HL-60 (cell line): ENCODE measurements around the gene USP13.

ENCODE experiments used
- DNase-seq, 2 experiments: peaks; one replicate each; pipeline ENCODE4 v3.0.0-alpha.2; 2010 to 2020; ENCODE audit warnings: low read depth in 1 of 2, low spot score in 1 of 2
- H3K27ac ChIP-seq: fragments of 250-450 bp; sonication (Bioruptor Pico); replicated peaks from 2 replicates; pipeline ENCODE4 v1.5.1; 2020; ENCODE audit warnings: mild to moderate bottlenecking, moderate library complexity
- H3K27me3 ChIP-seq: fragments of 250-450 bp; sonication (Bioruptor Pico); 2 replicates; pipeline ENCODE4 v1.5.1; 2021; ENCODE audit warnings: mild to moderate bottlenecking, moderate library complexity; ENCODE audit not compliant: insufficient read depth, poor library complexity, severe bottlenecking
- H3K4me3 ChIP-seq: replicated peaks from 2 replicates; pipeline ENCODE4 v1.5.1; 2011; ENCODE audit warnings: mild to moderate bottlenecking, control low read depth, low read length; ENCODE audit not compliant: insufficient read depth
- CTCF ChIP-seq: IDR thresholded peaks from one replicate; pipeline ENCODE4 v1.5.1; 2011; ENCODE audit warnings: low read length, control low read depth, inconsistent platforms; ENCODE audit not compliant: insufficient read depth
- GABPA ChIP-seq: IDR thresholded peaks from 2 replicates; pipeline ENCODE4 v1.6.1; 2012; ENCODE audit warnings: low read depth
- POLR2AphosphoS5 ChIP-seq: IDR thresholded peaks from 2 replicates; pipeline ENCODE4 v1.6.1; 2012; ENCODE audit warnings: low read depth
- REST ChIP-seq: IDR thresholded peaks from 2 replicates; pipeline ENCODE4 v1.6.1; 2012; ENCODE audit warnings: low read depth; ENCODE audit not compliant: insufficient replicate concordance
- SPI1 ChIP-seq: IDR thresholded peaks from 2 replicates; pipeline ENCODE4 v1.6.1; 2012; ENCODE audit warnings: low read depth, mild to moderate bottlenecking, borderline replicate concordance

Gene USP13

GRCh38 chr3:179670311-179670710, 17.5 kb downstream of the USP13 start:
- DNase-seq, result no peak
- TF ChIP-seq POLR2AphosphoS5 (no peak), CTCF (no peak), REST (no peak), GABPA (no peak), SPI1 (no peak)
- Histone ChIP-seq H3K27ac (no peak overlapping the region), H3K4me3 (no peak overlapping the region), H3K27me3 (no peaks in the 10 kb centered on the region)

- no peak for DNase-seq
- no peak for TF ChIP-seq REST
- TF ChIP-seq CTCF, result no peak
- no peak overlapping the region for H3K27ac ChIP-seq
- no peaks in the 10 kb centered on the region for H3K27me3 ChIP-seq
- H3K4me3 ChIP-seq, result no peak overlapping the region
Observed at GRCh38 chr3:179671309-179671708, 18.5 kb downstream of the USP13 start.

GRCh38 chr3:179671747-179672242, 19.0 kb downstream of the USP13 start:
- DNase-seq, result no peak
- TF ChIP-seq GABPA, result no peak
- no peak for TF ChIP-seq POLR2AphosphoS5
- no peak for TF ChIP-seq CTCF
- Histone ChIP-seq H3K4me3 (no peak overlapping the region), H3K27ac (no peak overlapping the region), H3K27me3 (no peaks in the 10 kb centered on the region)

GRCh38 chr3:179672918-179673317, 20.1 kb downstream of the USP13 start:
- TF ChIP-seq POLR2AphosphoS5, result no peak
- TF ChIP-seq CTCF, result no peak
- TF ChIP-seq SPI1, result no peak
- no peak for TF ChIP-seq GABPA
- TF ChIP-seq REST, result no peak
- Histone ChIP-seq H3K4me3 (no peak overlapping the region), H3K27ac (no peak overlapping the region), H3K27me3 (no peaks in the 10 kb centered on the region)
- DNase-seq, result no peak
